Neural progenitor cell (in vitro differentiated cells): ENCODE data around the gene CADM1. TPM values are rescaled to one million over a fixed set of nuclear protein-coding genes. Genes with fewer than 3 reads are reported as not detected.

Experiments
- DNase-seq: peaks from one replicate; pipeline ENCODE4 v3.0.0-alpha.2; 2016; ENCODE audit warnings: low spot score
- H2AFZ ChIP-seq: fragments of 200-600 bp; sonication (generic); replicated peaks from 2 replicates; pipeline ENCODE4 v1.6.1; 2016; ENCODE audit warnings: antibody characterized with exemption
- H3F3A ChIP-seq: fragments of 200-600 bp; sonication (generic); 2 replicates; pipeline ENCODE4 v1.6.1; 2016; ENCODE audit warnings: antibody characterized with exemption, low read depth
- H3K27ac ChIP-seq: fragments of 200-600 bp; sonication (generic); 2 replicates; pipeline ENCODE4 v1.5.1; 2016; ENCODE audit warnings: mild to moderate bottlenecking
- H3K27me3 ChIP-seq: fragments of 200-600 bp; sonication (generic); 2 replicates; pipeline ENCODE4 v1.6.1; 2016; ENCODE audit warnings: mild to moderate bottlenecking, moderate library complexity
- H3K36me3 ChIP-seq: fragments of 200-600 bp; sonication (generic); 2 replicates; pipeline ENCODE4 v1.5.1; 2016
- H3K4me1 ChIP-seq: fragments of 200-600 bp; sonication (generic); 2 replicates; pipeline ENCODE4 v1.6.1; 2016; ENCODE audit warnings: mixed run types
- H3K4me2 ChIP-seq: fragments of 200-600 bp; sonication (generic); 2 replicates; pipeline ENCODE4 v1.6.1; 2016
- H3K4me3 ChIP-seq: fragments of 200-600 bp; sonication (generic); 2 replicates; pipeline ENCODE4 v1.5.1; 2016
- H3K79me2 ChIP-seq: fragments of 200-600 bp; sonication (generic); 2 replicates; pipeline ENCODE4 v1.6.1; 2016; ENCODE audit warnings: low read depth
- H3K9ac ChIP-seq: fragments of 200-600 bp; sonication (generic); 2 replicates; pipeline ENCODE4 v1.6.1; 2016
- H3K9me3 ChIP-seq: fragments of 200-600 bp; sonication (generic); 2 replicates; pipeline ENCODE4 v1.5.1; 2016; ENCODE audit warnings: low read depth
- H4K20me1 ChIP-seq: fragments of 200-600 bp; sonication (generic); 2 replicates; pipeline ENCODE4 v1.6.1; 2016; ENCODE audit warnings: low read depth
- H3K27ac Mint-ChIP-seq: 3 replicates; pipeline ENCODE4 v1.8.0; 2021; ENCODE audit warnings: mixed read lengths
- H3K27me3 Mint-ChIP-seq: 2 replicates; pipeline ENCODE4 v1.8.0; 2022; ENCODE audit warnings: low read depth, mild to moderate bottlenecking, inconsistent platforms, moderate library complexity, mixed read lengths; ENCODE audit not compliant: insufficient read depth
- H3K36me3 Mint-ChIP-seq: 3 replicates; pipeline ENCODE4 v1.8.0; 2021; ENCODE audit warnings: mixed read lengths
- H3K4me1 Mint-ChIP-seq: 3 replicates; pipeline ENCODE4 v1.8.0; 2021; ENCODE audit warnings: mixed read lengths
- H3K4me3 Mint-ChIP-seq: 3 replicates; pipeline ENCODE4 v1.8.0; 2021; ENCODE audit warnings: mild to moderate bottlenecking, moderate library complexity, mixed read lengths
- H3K9me3 Mint-ChIP-seq: 3 replicates; pipeline ENCODE4 v1.8.0; 2020; ENCODE audit warnings: mixed read lengths
- EZH2 ChIP-seq: fragments of 200-600 bp; sonication (generic); IDR thresholded peaks from 2 replicates; pipeline ENCODE4 v1.6.1; 2017; ENCODE audit warnings: antibody characterized with exemption, mild to moderate bottlenecking, moderate library complexity
- EZH2phosphoT487 ChIP-seq: fragments of 200-600 bp; sonication (generic); IDR thresholded peaks from 2 replicates; pipeline ENCODE4 v1.6.1; 2017; ENCODE audit warnings: antibody characterized with exemption
- total RNA-seq: library from RNA; depleted of rRNA; stranded (reverse); fragments of >200 nt; gene quantifications from 2 replicates; pipeline ENCODE4 v1.2.3, GENCODE V29; 2015; ENCODE audit warnings: low replicate concordance
- TF ChIP-seq, protein P1 (sequence below): fragments of 200-600 bp; sonication (generic); IDR thresholded peaks from 2 replicates; pipeline ENCODE4 v1.5.1; 2017; ENCODE audit warnings: antibody characterized with exemption, mild to moderate bottlenecking

CADM1 gene
- total RNA-seq, 1 donor from 2014 or later, result 123 TPM

DNA sequence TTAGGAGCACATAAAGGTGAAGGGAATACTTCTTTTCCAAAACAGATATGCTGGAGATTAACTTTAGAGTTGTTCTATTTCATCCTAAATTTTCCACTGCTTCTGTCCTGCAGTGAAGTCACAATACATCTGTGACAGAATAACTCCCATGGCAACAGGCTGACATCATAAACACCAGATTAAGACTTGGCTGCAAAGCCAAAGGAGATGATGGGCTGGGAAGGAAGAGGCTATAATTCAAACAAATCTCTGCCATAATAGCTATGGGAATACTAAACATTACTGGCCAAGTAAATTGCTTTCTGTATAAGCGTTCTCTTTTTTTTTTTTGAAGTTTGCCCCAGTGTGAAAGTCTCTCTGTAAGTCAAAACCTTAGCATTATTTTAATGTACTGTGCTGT lies 107.7 kb downstream of the CADM1 start:
- Histone ChIP-seq H3K4me1 (peaks cover 12% of the 10 kb centered on the region), H3K4me3 (no peak overlapping the region), H3F3A (peaks cover 8% of the 10 kb centered on the region), H3K9me3 (no peaks in the 10 kb centered on the region), H4K20me1 (peaks cover 12% of the 10 kb centered on the region), H3K27me3 (no peaks in the 10 kb centered on the region), H2AFZ (no peak overlapping the region), H3K4me2 (no peak overlapping the region), H3K79me2 (no peaks in the 10 kb centered on the region), H3K27ac (no peak overlapping the region), H3K9ac (no peak overlapping the region), H3K36me3 (peaks cover 4% of the 10 kb centered on the region)
- H3K27me3 Mint-ChIP-seq, result peaks cover 2% of the 10 kb centered on the region
- DNase-seq, result no peak
- no peak overlapping the region for H3K27ac Mint-ChIP-seq
- no peak overlapping the region for H3K4me3 Mint-ChIP-seq
- H3K36me3 Mint-ChIP-seq, result peaks cover 7% of the 10 kb centered on the region
- no peak for TF ChIP-seq EZH2
- TF ChIP-seq, protein P1, sequence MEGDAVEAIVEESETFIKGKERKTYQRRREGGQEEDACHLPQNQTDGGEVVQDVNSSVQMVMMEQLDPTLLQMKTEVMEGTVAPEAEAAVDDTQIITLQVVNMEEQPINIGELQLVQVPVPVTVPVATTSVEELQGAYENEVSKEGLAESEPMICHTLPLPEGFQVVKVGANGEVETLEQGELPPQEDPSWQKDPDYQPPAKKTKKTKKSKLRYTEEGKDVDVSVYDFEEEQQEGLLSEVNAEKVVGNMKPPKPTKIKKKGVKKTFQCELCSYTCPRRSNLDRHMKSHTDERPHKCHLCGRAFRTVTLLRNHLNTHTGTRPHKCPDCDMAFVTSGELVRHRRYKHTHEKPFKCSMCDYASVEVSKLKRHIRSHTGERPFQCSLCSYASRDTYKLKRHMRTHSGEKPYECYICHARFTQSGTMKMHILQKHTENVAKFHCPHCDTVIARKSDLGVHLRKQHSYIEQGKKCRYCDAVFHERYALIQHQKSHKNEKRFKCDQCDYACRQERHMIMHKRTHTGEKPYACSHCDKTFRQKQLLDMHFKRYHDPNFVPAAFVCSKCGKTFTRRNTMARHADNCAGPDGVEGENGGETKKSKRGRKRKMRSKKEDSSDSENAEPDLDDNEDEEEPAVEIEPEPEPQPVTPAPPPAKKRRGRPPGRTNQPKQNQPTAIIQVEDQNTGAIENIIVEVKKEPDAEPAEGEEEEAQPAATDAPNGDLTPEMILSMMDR, result no peak
- TF ChIP-seq EZH2phosphoT487, result no peak
- H3K4me1 Mint-ChIP-seq, result peaks cover 23% of the 10 kb centered on the region
- H3K9me3 Mint-ChIP-seq, result no peaks in the 10 kb centered on the region

DNA sequence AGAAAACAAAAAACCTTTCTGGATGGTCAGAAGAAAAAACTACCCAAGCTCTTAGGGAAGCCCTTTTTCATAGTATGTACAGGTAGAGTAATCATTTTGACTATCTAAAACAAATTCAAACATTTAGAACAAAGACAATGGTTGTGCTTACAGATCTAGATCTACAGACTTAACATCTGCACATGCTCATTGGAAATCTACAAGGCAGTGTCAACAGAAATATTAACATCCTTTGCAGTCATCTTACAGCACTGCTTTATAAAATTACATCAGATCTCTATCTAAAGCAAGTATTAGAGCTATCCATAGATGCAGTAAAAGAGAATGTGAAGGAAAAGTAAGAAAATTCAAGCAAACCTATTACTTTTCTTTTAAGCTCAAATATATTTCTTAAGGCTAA lies 110.3 kb downstream of the CADM1 start:
- H3F3A ChIP-seq, result peaks cover 24% of the 10 kb centered on the region
- peaks cover 5% of the 10 kb centered on the region for H3K79me2 ChIP-seq
- no peak overlapping the region for H3K9ac ChIP-seq
- peaks cover 35% of the 10 kb centered on the region for H3K4me1 ChIP-seq
- peaks cover 6% of the 10 kb centered on the region for H3K27me3 ChIP-seq
- no peak overlapping the region for H3K4me3 Mint-ChIP-seq
- H3K4me3 ChIP-seq, result no peak overlapping the region
- no peak overlapping the region for H2AFZ ChIP-seq
- no peaks in the 10 kb centered on the region for H3K9me3 ChIP-seq
- H3K27ac ChIP-seq, result no peak overlapping the region
- no peak overlapping the region for H3K4me2 ChIP-seq
- H3K36me3 ChIP-seq, result peaks cover 4% of the 10 kb centered on the region
- TF ChIP-seq, protein P1, result no peak
- TF ChIP-seq EZH2, result no peak
- no peak for TF ChIP-seq EZH2phosphoT487
- no peaks in the 10 kb centered on the region for H3K27me3 Mint-ChIP-seq
- H3K27ac Mint-ChIP-seq, result no peak overlapping the region
- H3K36me3 Mint-ChIP-seq, result peaks cover 7% of the 10 kb centered on the region
- peaks cover 41% of the 10 kb centered on the region for H3K4me1 Mint-ChIP-seq
- no peaks in the 10 kb centered on the region for H3K9me3 Mint-ChIP-seq
- H4K20me1 ChIP-seq, result peaks cover 28% of the 10 kb centered on the region
- DNase-seq, result no peak

DNA sequence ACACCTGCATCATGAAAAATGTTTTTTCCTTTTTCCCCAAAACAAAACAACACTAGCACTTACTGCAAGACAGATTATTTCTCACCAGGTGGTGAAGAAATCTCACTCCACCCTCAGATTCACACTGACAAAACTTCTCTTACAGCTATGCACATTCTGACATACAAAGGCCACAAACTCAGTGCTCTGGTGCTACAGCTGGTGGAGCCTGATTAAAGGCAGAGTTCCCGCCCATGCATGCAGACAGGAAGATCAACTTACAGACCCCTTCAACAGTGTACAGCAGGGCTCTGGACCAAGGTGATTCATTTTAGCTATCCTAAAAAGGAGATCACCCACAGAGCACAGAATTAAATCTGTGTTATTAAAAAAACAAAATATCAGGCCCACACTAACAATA lies 112.6 kb downstream of the CADM1 start:
- DNase-seq, result peak; percentile 63
- peak overlapping the region; percentile 23 for H3K4me3 ChIP-seq
- peak overlapping the region; percentile 69 for H3K27ac ChIP-seq
- Mint-ChIP-seq H3K27me3 (no peaks in the 10 kb centered on the region), H3K4me3 (peak overlapping the region; percentile 70), H3K27ac (peak overlapping the region; percentile 7), H3K9me3 (no peaks in the 10 kb centered on the region), H3K36me3 (no peaks in the 10 kb centered on the region), H3K4me1 (peaks cover 34% of the 10 kb centered on the region)
- no peaks in the 10 kb centered on the region for H3K9me3 ChIP-seq
- H3K27me3 ChIP-seq, result peaks cover 14% of the 10 kb centered on the region
- peaks cover 4% of the 10 kb centered on the region for H3K36me3 ChIP-seq
- H3K4me1 ChIP-seq, result peaks cover 41% of the 10 kb centered on the region
- TF ChIP-seq, protein P1, result no peak
- TF ChIP-seq EZH2 (no peak), EZH2phosphoT487 (no peak)
- H3K79me2 ChIP-seq, result peaks cover 5% of the 10 kb centered on the region
- H4K20me1 ChIP-seq, result peaks cover 28% of the 10 kb centered on the region
- H3K4me2 ChIP-seq, result peak overlapping the region; percentile 73
- H3F3A ChIP-seq, result peaks cover 24% of the 10 kb centered on the region
- no peak overlapping the region for H2AFZ ChIP-seq
- H3K9ac ChIP-seq, result no peak overlapping the region
